Stomach (tissue), 4 donors: ENCODE measurements around the gene DLX4.

Source experiments
- POLR2A ChIP-seq, 4 donors: fragments of 450-650 bp; IDR thresholded peaks; one replicate each; pipeline ENCODE4 v1.6.1; 2016; ENCODE audit warnings: antibody characterized with exemption in 4 of 4, control low read depth in 2 of 4, mild to moderate bottlenecking in 1 of 4, moderate library complexity in 1 of 4
- TF ChIP-seq, protein P1 (sequence below), 7 experiments: fragments of 450-650 bp in 4 of 7; fragments of 200-600 bp in 3 of 7; sonication (generic) in 3 of 7; IDR thresholded peaks; one replicate each; pipeline ENCODE4 v1.5.1; 2016 to 2019; ENCODE audit warnings: antibody characterized with exemption in 7 of 7, control low read depth in 2 of 7, mild to moderate bottlenecking in 1 of 7

DNA sequence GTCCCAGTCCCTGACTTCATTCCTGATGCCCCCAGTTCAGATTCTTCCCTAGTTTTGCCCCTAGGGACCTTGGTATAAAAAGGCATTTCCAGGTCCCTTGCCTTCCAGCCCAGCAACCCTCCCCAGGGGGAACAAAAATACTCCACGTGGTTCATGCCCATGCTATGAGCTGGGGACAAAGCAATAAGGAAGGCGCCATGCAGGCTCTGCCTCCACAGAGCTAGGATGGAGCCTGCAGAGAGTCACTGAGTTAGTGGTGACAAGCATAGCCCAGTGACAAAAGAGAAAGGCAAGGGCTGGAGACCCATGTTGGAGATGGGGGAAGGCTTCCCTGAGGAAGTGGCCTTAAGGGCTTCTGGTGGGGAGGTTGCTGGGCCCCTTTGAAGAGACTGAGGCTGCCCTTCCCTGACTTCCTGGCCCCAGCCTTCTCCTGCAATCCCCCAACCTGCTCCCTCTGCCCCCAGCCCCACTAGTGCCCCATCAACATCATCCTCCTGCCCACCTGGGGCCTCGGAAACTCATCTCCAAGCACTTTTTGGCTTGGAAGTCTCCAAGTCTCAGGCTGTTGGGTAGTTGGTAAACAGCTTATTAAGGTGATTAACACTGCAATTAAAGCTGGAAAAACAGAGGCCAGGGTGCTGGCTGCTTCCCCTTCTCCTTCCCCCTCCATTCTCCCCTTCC lies 16.5 kb downstream of the DLX4 start:
- TF ChIP-seq POLR2A (IDR thresholded peaks at IDR 0.05), result no peak
- TF ChIP-seq, protein P1, sequence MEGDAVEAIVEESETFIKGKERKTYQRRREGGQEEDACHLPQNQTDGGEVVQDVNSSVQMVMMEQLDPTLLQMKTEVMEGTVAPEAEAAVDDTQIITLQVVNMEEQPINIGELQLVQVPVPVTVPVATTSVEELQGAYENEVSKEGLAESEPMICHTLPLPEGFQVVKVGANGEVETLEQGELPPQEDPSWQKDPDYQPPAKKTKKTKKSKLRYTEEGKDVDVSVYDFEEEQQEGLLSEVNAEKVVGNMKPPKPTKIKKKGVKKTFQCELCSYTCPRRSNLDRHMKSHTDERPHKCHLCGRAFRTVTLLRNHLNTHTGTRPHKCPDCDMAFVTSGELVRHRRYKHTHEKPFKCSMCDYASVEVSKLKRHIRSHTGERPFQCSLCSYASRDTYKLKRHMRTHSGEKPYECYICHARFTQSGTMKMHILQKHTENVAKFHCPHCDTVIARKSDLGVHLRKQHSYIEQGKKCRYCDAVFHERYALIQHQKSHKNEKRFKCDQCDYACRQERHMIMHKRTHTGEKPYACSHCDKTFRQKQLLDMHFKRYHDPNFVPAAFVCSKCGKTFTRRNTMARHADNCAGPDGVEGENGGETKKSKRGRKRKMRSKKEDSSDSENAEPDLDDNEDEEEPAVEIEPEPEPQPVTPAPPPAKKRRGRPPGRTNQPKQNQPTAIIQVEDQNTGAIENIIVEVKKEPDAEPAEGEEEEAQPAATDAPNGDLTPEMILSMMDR (IDR thresholded peaks at IDR 0.05), result no peak
